HG02981 (cell line): ENCODE results near the gene ZNF831.

Experiments
- ATAC-seq: cut with Tn5 transposase; IDR thresholded peaks from one replicate; pipeline ENCODE4 v1.9.1; 2021; ENCODE audit warnings: mild to moderate bottlenecking, moderate library complexity; ENCODE audit not compliant: unreplicated experiment

Gene ZNF831

GRCh38 chr20:59178983-59179595 lies 15.5 kb downstream of the ZNF831 start:
- ATAC-seq: no peak

- ATAC-seq: no peak
Measured at GRCh38 chr20:59179988-59180387, 16.4 kb downstream of the ZNF831 start.

GRCh38 chr20:59181936-59182335 lies 18.3 kb downstream of the ZNF831 start:
- no peak for ATAC-seq

- no peak for ATAC-seq
Measured at GRCh38 chr20:59182401-59183044, 18.9 kb downstream of the ZNF831 start.

GRCh38 chr20:59183751-59184150 lies 20.1 kb downstream of the ZNF831 start:
- ATAC-seq: no peak

- no peak for ATAC-seq
Measured at GRCh38 chr20:59184880-59185447, 21.3 kb downstream of the ZNF831 start.

- no peak for ATAC-seq
Measured at GRCh38 chr20:59185809-59186208, 22.2 kb downstream of the ZNF831 start.

GRCh38 chr20:59190466-59190865 lies 26.8 kb downstream of the ZNF831 start:
- no peak for ATAC-seq

GRCh38 chr20:59191036-59191755 lies 27.6 kb downstream of the ZNF831 start:
- ATAC-seq: no peak

- ATAC-seq: no peak
Measured at GRCh38 chr20:59191756-59192532, 28.3 kb downstream of the ZNF831 start.

GRCh38 chr20:59192533-59192896 lies 28.9 kb downstream of the ZNF831 start:
- ATAC-seq: no peak

- ATAC-seq: no peak
Measured at GRCh38 chr20:59193325-59193724, 29.7 kb downstream of the ZNF831 start.

GRCh38 chr20:59194023-59194935 lies 30.7 kb downstream of the ZNF831 start:
- ATAC-seq: no peak

- ATAC-seq: no peak
Measured at GRCh38 chr20:59195316-59195993, 31.8 kb downstream of the ZNF831 start.

- ATAC-seq: no peak
Measured at GRCh38 chr20:59204165-59204894, 40.7 kb downstream of the ZNF831 start.

GRCh38 chr20:59205044-59205443 lies 41.4 kb downstream of the ZNF831 start:
- no peak for ATAC-seq

- ATAC-seq: no peak
Measured at GRCh38 chr20:59207235-59207634, 43.6 kb downstream of the ZNF831 start.

GRCh38 chr20:59207742-59208357 lies 44.2 kb downstream of the ZNF831 start:
- no peak for ATAC-seq
